HG03108 (cell line): ENCODE measurements around the gene ELP2.

Experiments used
- ATAC-seq: cut with Tn5 transposase; IDR thresholded peaks from one replicate; pipeline ENCODE4 v1.9.1; 2021; ENCODE audit warnings: moderate library complexity; ENCODE audit not compliant: unreplicated experiment

ELP2 gene

GRCh38 chr18:36124841-36125240, 4.9 kb upstream of the ELP2 start:
- ATAC-seq: no peak

- no peak for ATAC-seq
These were observed 3.0 kb upstream of the ELP2 start for GRCh38 chr18:36126668-36127067.

- ATAC-seq: no peak
These were observed 1.7 kb upstream of the ELP2 start for GRCh38 chr18:36127836-36128529.

GRCh38 chr18:36128530-36128870, 1.2 kb upstream of the ELP2 start:
- no peak for ATAC-seq

GRCh38 chr18:36128907-36129299, 796 bp upstream of the ELP2 start:
- no peak for ATAC-seq

GRCh38 chr18:36130039-36130831, 536 bp downstream of the ELP2 start:
- peak; percentile 6 for ATAC-seq

- no peak for ATAC-seq
These were observed 1.4 kb downstream of the ELP2 start for GRCh38 chr18:36130883-36131653.

GRCh38 chr18:36131692-36132483, 2.2 kb downstream of the ELP2 start:
- no peak for ATAC-seq

GRCh38 chr18:36132756-36133155, 3.1 kb downstream of the ELP2 start:
- no peak for ATAC-seq

- no peak for ATAC-seq
These were observed 5.6 kb downstream of the ELP2 start for GRCh38 chr18:36135264-36135663.

GRCh38 chr18:36139245-36139644, 9.5 kb downstream of the ELP2 start:
- no peak for ATAC-seq

- ATAC-seq: no peak
These were observed 11.9 kb downstream of the ELP2 start for GRCh38 chr18:36141576-36141975.

- ATAC-seq: no peak
These were observed 13.1 kb downstream of the ELP2 start for GRCh38 chr18:36142751-36143150.

- no peak for ATAC-seq
These were observed 13.7 kb downstream of the ELP2 start for GRCh38 chr18:36143391-36143790.

GRCh38 chr18:36149514-36150289, 20.0 kb downstream of the ELP2 start:
- peak; percentile 80 for ATAC-seq

GRCh38 chr18:36152781-36153180, 23.1 kb downstream of the ELP2 start:
- no peak for ATAC-seq

GRCh38 chr18:36153203-36153602, 23.5 kb downstream of the ELP2 start:
- ATAC-seq: no peak

GRCh38 chr18:36153771-36154170, 24.1 kb downstream of the ELP2 start:
- ATAC-seq: no peak

GRCh38 chr18:36155851-36156757, 26.4 kb downstream of the ELP2 start:
- no peak for ATAC-seq
